GM21723 (cell line): Measurements from ENCODE around the gene SLX4IP.

Experiments
- ATAC-seq: cut with Tn5 transposase; IDR thresholded peaks from one replicate; pipeline ENCODE4 v1.9.1; 2021; ENCODE audit warnings: mild to moderate bottlenecking, moderate library complexity; ENCODE audit not compliant: unreplicated experiment

SLX4IP gene

GRCh38 chr20:10428008-10428407 lies 7.1 kb upstream of the SLX4IP start:
- no peak for ATAC-seq

GRCh38 chr20:10429443-10429981 lies 5.6 kb upstream of the SLX4IP start:
- ATAC-seq: no peak

GRCh38 chr20:10430000-10430466 lies 5.1 kb upstream of the SLX4IP start:
- no peak for ATAC-seq

GRCh38 chr20:10430704-10431103 lies 4.4 kb upstream of the SLX4IP start:
- ATAC-seq: no peak

GRCh38 chr20:10432079-10432478 lies 3.0 kb upstream of the SLX4IP start:
- no peak for ATAC-seq

- ATAC-seq: no peak
These were observed 2.0 kb upstream of the SLX4IP start for GRCh38 chr20:10433014-10433622.

- ATAC-seq: peak; percentile 62
These were observed 1.3 kb upstream of the SLX4IP start, which contains the start of gene MKKS for GRCh38 chr20:10433623-10434466. TSS of gene MKKS (minus strand) at chr20:10434222. CDS start at chr20:10413514, 20,708 bp downstream.

GRCh38 chr20:10434467-10434831 lies 656 bp upstream of the SLX4IP start:
- ATAC-seq: peak; percentile 46

- ATAC-seq: no peak
These were observed 1.1 kb downstream of the SLX4IP start for GRCh38 chr20:10436053-10436699.

- ATAC-seq: no peak
These were observed 3.1 kb downstream of the SLX4IP start for GRCh38 chr20:10438217-10438616.

- ATAC-seq: no peak
These were observed 8.8 kb downstream of the SLX4IP start for GRCh38 chr20:10443936-10444335.

GRCh38 chr20:10445758-10446157 lies 10.7 kb downstream of the SLX4IP start:
- ATAC-seq: no peak

- peak; percentile 97 for ATAC-seq
These were observed 11.9 kb downstream of the SLX4IP start for GRCh38 chr20:10447028-10447427.

GRCh38 chr20:10448270-10449156 lies 13.4 kb downstream of the SLX4IP start:
- no peak for ATAC-seq

- ATAC-seq: no peak
These were observed 14.2 kb downstream of the SLX4IP start for GRCh38 chr20:10449270-10449669.

- ATAC-seq: peak; percentile 96
These were observed 18.1 kb downstream of the SLX4IP start for GRCh38 chr20:10453241-10453640.

- ATAC-seq: peak; percentile 62
These were observed 19.1 kb downstream of the SLX4IP start for GRCh38 chr20:10454151-10454750.

GRCh38 chr20:10461495-10461894 lies 26.4 kb downstream of the SLX4IP start:
- no peak for ATAC-seq

GRCh38 chr20:10462516-10462915 lies 27.4 kb downstream of the SLX4IP start:
- ATAC-seq: no peak

- no peak for ATAC-seq
These were observed 28.5 kb downstream of the SLX4IP start for GRCh38 chr20:10463622-10464021.
